ENCODE measurements around the gene AK8.

AK8 gene

DNA sequence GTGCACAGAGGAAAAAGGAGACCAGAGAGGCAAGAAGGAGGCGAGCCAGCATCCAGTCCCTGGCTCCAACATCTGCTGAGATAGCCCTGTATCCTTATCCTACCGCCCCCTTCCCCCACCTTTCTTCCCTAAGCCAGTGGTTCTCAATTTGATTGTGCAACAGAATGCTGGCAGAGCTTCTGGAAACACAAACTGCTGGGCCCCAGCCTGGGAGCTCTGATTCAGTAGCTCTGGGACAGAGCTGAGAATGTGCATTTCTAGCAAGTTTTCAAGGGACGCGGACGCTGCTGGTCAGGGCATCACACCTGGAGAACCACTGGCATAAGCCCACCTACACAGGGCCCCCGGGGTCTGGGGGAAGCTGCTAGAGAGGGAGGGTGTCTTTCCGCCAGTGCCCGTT is 21.1 kb downstream of the AK8 start:
- ATAC-seq: no peak
- H3K36me3 Mint-ChIP-seq: no peaks in the 10 kb centered on the region
- no peaks in the 10 kb centered on the region for H3K9me3 Mint-ChIP-seq
- H3K27me3 Mint-ChIP-seq: peaks cover 11% of the 10 kb centered on the region
- H3K4me3 Mint-ChIP-seq: no peak overlapping the region
- peaks cover 12% of the 10 kb centered on the region for H3K4me1 Mint-ChIP-seq
- H3K27ac Mint-ChIP-seq: no peak overlapping the region

DNA sequence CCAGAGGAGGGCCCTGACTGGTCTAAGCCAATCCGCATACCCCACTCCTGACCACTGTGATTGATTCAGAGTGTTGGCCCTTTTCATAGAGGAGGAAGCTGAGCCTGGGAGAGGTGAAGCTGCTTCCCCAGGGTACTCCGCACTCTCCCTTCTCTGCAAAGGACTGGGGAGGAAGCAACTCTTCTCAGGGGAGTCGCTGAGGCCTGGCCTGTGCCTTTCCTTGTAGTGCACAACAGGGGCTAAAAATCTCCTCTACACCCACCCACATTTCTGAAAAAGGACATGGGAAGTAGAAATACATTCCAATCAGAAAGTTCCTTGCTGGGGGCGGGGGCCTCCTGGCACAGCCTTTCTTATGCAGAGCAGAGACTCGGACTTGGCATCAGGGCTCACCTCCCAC is 22.2 kb downstream of the AK8 start:
- H3K4me3 Mint-ChIP-seq: no peak overlapping the region
- H3K9me3 Mint-ChIP-seq: no peaks in the 10 kb centered on the region
- H3K4me1 Mint-ChIP-seq: peaks cover 12% of the 10 kb centered on the region
- no peaks in the 10 kb centered on the region for H3K36me3 Mint-ChIP-seq
- ATAC-seq: no peak
- no peak overlapping the region for H3K27ac Mint-ChIP-seq
- H3K27me3 Mint-ChIP-seq: peaks cover 11% of the 10 kb centered on the region

DNA sequence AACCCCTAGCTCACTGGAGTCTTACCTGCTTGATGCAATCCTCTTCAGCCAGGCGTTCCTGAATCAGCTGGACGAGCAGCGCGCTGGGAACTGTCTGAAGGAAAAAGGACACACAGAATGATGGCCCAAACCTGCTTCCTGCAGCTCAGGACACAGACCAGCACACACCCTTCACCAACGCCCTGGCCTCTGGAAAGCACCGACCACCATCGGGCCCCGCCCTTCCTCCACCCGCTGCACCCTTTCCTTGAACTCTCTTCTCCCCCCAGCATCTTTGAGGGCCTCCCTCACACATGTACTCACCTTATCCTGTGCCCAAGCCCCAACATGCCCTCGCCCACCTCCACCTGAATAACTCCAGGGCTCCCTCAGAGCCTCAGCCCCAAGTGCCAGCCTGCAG is 23.3 kb downstream of the AK8 start:
- H3K27me3 Mint-ChIP-seq: peaks cover 3% of the 10 kb centered on the region
- no peak for ATAC-seq
- no peaks in the 10 kb centered on the region for H3K36me3 Mint-ChIP-seq
- peak overlapping the region; percentile 19 for H3K4me3 Mint-ChIP-seq
- H3K4me1 Mint-ChIP-seq: peaks cover 12% of the 10 kb centered on the region
- H3K27ac Mint-ChIP-seq: peak overlapping the region; percentile 10
- no peaks in the 10 kb centered on the region for H3K9me3 Mint-ChIP-seq

GRCh38 chr9:132853482-132853881 is 24.6 kb downstream of the AK8 start:
- Mint-ChIP-seq H3K4me3 (no peak overlapping the region), H3K27ac (no peak overlapping the region), H3K9me3 (no peaks in the 10 kb centered on the region), H3K27me3 (no peaks in the 10 kb centered on the region), H3K36me3 (no peaks in the 10 kb centered on the region), H3K4me1 (peaks cover 18% of the 10 kb centered on the region)
- no peak for ATAC-seq

GRCh38 chr9:132849185-132849706 is 28.8 kb downstream of the AK8 start:
- Mint-ChIP-seq H3K36me3 (no peaks in the 10 kb centered on the region), H3K27me3 (no peaks in the 10 kb centered on the region), H3K4me1 (peaks cover 11% of the 10 kb centered on the region), H3K9me3 (no peaks in the 10 kb centered on the region), H3K4me3 (peak overlapping the region; percentile 32), H3K27ac (peak overlapping the region; percentile 82)
- no peak for ATAC-seq

GRCh38 chr9:132846918-132847515 is 31.1 kb downstream of the AK8 start:
- no peaks in the 10 kb centered on the region for H3K9me3 Mint-ChIP-seq
- no peak for ATAC-seq

DNA sequence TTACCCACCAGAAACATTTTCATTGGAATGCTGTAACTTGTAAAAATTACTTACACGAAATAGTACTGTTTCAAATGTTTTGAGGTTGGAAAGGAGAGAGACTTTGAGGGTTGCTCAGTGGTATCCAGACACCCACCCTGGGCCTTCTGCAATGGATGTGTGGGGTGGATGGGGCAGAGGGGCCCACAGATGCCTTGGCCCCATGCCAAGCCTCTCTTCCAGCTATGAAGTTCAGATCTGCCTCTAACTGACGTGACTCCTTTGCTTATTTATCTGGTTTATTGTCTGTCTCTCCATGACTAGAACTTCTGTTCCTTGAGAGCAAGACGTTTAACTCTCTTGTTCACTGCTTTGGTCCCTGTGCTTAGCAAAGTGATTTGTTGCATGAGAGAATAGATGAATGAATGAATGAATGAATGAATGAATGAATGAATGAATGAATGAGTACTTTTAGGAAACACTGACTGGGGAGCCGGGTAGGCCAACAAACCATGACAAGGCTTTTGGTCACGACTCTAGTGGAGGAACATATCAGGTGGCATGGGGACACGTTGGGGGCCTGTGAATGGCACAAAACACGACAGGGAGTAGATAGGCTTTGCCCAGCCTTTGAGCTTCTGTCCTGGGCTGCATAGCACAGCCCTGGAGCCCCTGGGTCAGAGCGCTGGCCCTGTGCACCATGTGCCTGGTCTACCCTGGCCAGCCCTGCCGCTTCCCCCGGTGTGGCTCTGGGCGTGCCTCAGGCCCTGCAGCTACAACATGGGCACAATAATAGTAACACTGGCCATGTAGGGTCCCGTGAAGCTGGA is 31.8 kb downstream of the AK8 start:
- Mint-ChIP-seq H3K4me1 (peaks cover 11% of the 10 kb centered on the region), H3K27ac (no peak overlapping the region), H3K27me3 (no peaks in the 10 kb centered on the region), H3K36me3 (no peaks in the 10 kb centered on the region), H3K4me3 (no peak overlapping the region), H3K9me3 (no peaks in the 10 kb centered on the region)
- no peak for ATAC-seq

More at GRCh38 chr9:132846918-132847515, 31.1 kb downstream of the AK8 start:
- H3K27me3 Mint-ChIP-seq: no peaks in the 10 kb centered on the region
- no peaks in the 10 kb centered on the region for H3K36me3 Mint-ChIP-seq
- no peak overlapping the region for H3K4me3 Mint-ChIP-seq
- peak overlapping the region; percentile 40 for H3K27ac Mint-ChIP-seq
- H3K4me1 Mint-ChIP-seq: peaks cover 11% of the 10 kb centered on the region

DNA sequence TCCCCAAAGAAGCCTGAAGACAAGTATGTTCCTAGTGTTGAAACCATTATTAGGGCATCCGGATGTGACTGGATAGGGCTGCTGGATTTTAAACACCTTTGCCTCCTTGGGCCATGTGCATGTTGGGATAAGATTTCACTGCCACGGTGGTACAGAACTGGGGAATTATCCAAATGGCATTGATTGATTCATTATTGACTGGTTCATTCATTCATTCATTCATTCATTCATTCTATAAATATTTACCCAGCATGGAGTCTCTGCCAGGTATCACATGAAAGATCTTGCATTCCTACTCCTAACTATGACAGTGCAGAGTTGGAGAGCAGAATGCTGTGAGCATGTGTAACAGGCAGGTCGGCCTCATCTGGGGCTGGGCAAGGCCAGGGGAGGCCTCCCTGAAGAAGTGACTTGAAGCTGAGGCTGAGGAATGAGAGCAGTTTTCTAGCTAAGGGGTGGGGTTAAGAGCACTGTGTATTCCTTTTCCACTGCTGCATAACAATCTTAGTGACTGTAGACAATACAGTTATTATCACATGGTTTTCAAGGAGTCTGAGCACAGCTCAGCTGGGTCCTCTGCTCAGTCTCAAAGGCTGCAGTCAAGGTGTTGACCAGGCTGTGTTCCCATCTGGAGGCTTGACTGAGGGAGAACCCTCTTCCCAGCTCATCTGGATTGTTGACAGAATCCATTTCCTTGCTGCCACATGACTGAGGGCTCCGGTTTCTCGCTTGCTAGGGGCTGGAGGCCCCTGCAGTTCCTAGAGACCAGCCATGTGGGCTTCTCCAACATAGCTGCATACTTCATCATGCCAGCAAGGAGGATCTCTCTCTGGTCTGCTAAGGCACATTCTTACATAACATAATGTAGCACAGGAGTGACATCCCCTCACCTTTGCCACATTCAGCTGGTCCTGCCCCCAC is 35.7 kb downstream of the AK8 start:
- no peaks in the 10 kb centered on the region for H3K36me3 Mint-ChIP-seq
- no peak for ATAC-seq
- H3K27ac Mint-ChIP-seq: no peak overlapping the region
- no peaks in the 10 kb centered on the region for H3K4me1 Mint-ChIP-seq
- H3K9me3 Mint-ChIP-seq: no peaks in the 10 kb centered on the region
- H3K27me3 Mint-ChIP-seq: no peaks in the 10 kb centered on the region
- H3K4me3 Mint-ChIP-seq: no peak overlapping the region

DNA sequence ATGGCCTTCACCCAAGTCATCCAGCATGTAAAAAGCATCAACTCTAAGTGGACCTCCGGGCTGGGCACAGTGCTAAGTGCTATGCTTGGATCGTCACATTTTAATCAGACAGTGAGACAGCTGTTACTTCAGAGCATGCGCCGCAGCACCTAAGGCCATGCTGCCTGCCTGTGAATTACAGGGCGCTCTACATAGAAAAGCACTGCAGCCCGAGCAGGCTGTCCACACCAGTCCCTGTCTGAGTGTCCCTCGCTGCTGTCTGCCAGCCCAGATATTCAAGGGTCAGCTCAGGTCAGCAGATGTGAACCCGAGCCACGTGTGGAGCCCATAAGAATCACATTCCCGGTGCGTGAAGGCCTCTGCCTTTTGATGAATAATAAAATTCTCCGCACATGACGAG is 37.1 kb downstream of the AK8 start:
- H3K27ac Mint-ChIP-seq: no peak overlapping the region

GRCh38 chr9:132838291-132838690 is 39.8 kb downstream of the AK8 start:
- Mint-ChIP-seq H3K4me3 (no peak overlapping the region), H3K9me3 (no peaks in the 10 kb centered on the region), H3K4me1 (no peaks in the 10 kb centered on the region), H3K27me3 (no peaks in the 10 kb centered on the region), H3K27ac (no peak overlapping the region), H3K36me3 (no peaks in the 10 kb centered on the region)
- no peak for ATAC-seq

More for the DNA sequence above, 37.1 kb downstream of the AK8 start:
- no peaks in the 10 kb centered on the region for H3K4me1 Mint-ChIP-seq
- H3K36me3 Mint-ChIP-seq: no peaks in the 10 kb centered on the region
- ATAC-seq: no peak
- H3K27me3 Mint-ChIP-seq: no peaks in the 10 kb centered on the region
- H3K4me3 Mint-ChIP-seq: no peak overlapping the region
- H3K9me3 Mint-ChIP-seq: no peaks in the 10 kb centered on the region

DNA sequence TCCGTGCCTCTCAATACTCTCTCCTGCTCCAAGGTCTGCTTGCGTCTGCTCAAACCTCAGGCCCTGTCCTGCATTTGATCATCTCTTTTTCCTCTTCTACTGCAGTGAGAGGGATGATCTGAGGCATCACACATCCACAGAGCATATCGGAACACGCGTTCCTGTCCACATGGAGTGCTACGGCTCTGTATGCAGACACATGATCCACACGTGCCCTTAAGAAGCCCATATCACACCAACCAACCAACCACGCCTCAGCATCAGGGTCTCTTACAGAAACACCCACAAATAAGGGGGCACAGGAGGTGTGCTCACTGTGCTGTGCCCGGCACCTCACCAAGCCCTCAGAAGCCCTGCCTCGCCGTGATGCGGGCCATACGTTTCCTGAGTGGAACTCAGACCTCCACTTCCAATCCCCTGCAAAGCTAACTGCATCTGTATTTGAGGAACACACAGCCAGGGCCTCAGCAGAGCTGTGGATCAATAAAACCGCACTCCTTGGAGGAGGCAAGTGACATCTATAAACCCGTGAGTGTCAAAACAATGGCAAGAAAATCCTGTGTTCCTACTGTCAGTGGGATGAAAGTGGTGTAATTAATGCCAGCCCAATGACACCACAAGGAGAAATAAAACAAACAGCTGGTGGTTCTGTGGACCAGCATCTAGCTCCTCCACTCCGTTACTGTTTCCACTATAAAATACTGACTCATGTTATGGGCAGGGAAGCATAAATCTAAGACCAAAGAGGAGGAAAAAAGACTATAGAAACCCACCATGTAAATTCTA is 40.4 kb downstream of the AK8 start:
- no peaks in the 10 kb centered on the region for H3K36me3 Mint-ChIP-seq
- no peaks in the 10 kb centered on the region for H3K4me1 Mint-ChIP-seq
- ATAC-seq: no peak
- no peak overlapping the region for H3K27ac Mint-ChIP-seq
- H3K4me3 Mint-ChIP-seq: no peak overlapping the region
- H3K27me3 Mint-ChIP-seq: no peaks in the 10 kb centered on the region
- no peaks in the 10 kb centered on the region for H3K9me3 Mint-ChIP-seq

- Mint-ChIP-seq H3K9me3 (no peaks in the 10 kb centered on the region), H3K27ac (no peak overlapping the region), H3K4me1 (no peaks in the 10 kb centered on the region), H3K36me3 (no peaks in the 10 kb centered on the region), H3K27me3 (no peaks in the 10 kb centered on the region), H3K4me3 (no peak overlapping the region)
- ATAC-seq: no peak
Observed at GRCh38 chr9:132834343-132834742, 43.7 kb downstream of the AK8 start.

- no peak overlapping the region for H3K4me3 Mint-ChIP-seq
- no peaks in the 10 kb centered on the region for H3K36me3 Mint-ChIP-seq
- H3K4me1 Mint-ChIP-seq: no peaks in the 10 kb centered on the region
- no peak for ATAC-seq
- no peaks in the 10 kb centered on the region for H3K9me3 Mint-ChIP-seq
- peaks cover 1% of the 10 kb centered on the region for H3K27me3 Mint-ChIP-seq
- H3K27ac Mint-ChIP-seq: no peak overlapping the region
Observed at GRCh38 chr9:132833550-132834121, 44.4 kb downstream of the AK8 start.

GRCh38 chr9:132832171-132832881 is 45.8 kb downstream of the AK8 start:
- no peaks in the 10 kb centered on the region for H3K36me3 Mint-ChIP-seq
- peaks cover 14% of the 10 kb centered on the region for H3K27me3 Mint-ChIP-seq
- H3K4me3 Mint-ChIP-seq: no peak overlapping the region
- H3K27ac Mint-ChIP-seq: no peak overlapping the region
- no peaks in the 10 kb centered on the region for H3K9me3 Mint-ChIP-seq
- no peak for ATAC-seq
- H3K4me1 Mint-ChIP-seq: no peaks in the 10 kb centered on the region
